HepG2 (cell line): ENCODE measurements around the gene KLHL11. TPM values are rescaled to one million over a fixed set of nuclear protein-coding genes. Genes with fewer than 3 reads are reported as not detected.

Experiments used
- ETV5 ChIP-seq: IDR thresholded peaks from 2 replicates; pipeline ENCODE4 v1.6.1; 2018; ENCODE audit warnings: missing biosample characterization, missing genetic modification reagents, inconsistent platforms, borderline replicate concordance
- HNF4A ChIP-seq: sonication (generic); formaldehyde crosslinking; IDR thresholded peaks from 2 replicates; pipeline ENCODE4 v1.4.0; 2020; ENCODE audit warnings: missing genetic modification reagents
- KAT8 ChIP-seq: IDR thresholded peaks from 2 replicates; pipeline ENCODE4 v1.6.1; 2016; ENCODE audit warnings: missing genetic modification reagents, missing compliant biosample characterization
- NFIB ChIP-seq: sonication (generic); formaldehyde crosslinking; IDR thresholded peaks from 2 replicates; pipeline ENCODE4 v1.9.0; 2021; ENCODE audit warnings: missing genetic modification reagents, mild to moderate bottlenecking, borderline replicate concordance
- POLR2G ChIP-seq: fragments of 200-400 bp; formaldehyde crosslinking; IDR thresholded peaks from 2 replicates; pipeline ENCODE4 v1.6.1; 2018; ENCODE audit warnings: mild to moderate bottlenecking, low read depth, low read length, moderate library complexity
- RXRB ChIP-seq: IDR thresholded peaks from 2 replicates; pipeline ENCODE4 v1.6.1; 2016; ENCODE audit warnings: borderline replicate concordance, missing genetic modification reagents, missing compliant biosample characterization
- SALL2 ChIP-seq: sonication (generic); formaldehyde crosslinking; IDR thresholded peaks from 2 replicates; pipeline ENCODE4 v1.8.1; 2023; ENCODE audit warnings: mild to moderate bottlenecking, missing genetic modification reagents, inconsistent platforms
- TBX2 ChIP-seq: sonication (generic); formaldehyde crosslinking; IDR thresholded peaks from 2 replicates; pipeline ENCODE4 v1.5.0; 2020; ENCODE audit warnings: missing genetic modification reagents, mild to moderate bottlenecking, borderline replicate concordance
- THAP7 ChIP-seq: sonication (generic); formaldehyde crosslinking; IDR thresholded peaks from 2 replicates; pipeline ENCODE4 v1.8.1; 2023; ENCODE audit warnings: mild to moderate bottlenecking, missing genetic modification reagents
- TSC22D2 ChIP-seq: sonication (generic); formaldehyde crosslinking; IDR thresholded peaks from 2 replicates; pipeline ENCODE4 v1.5.1; 2020; ENCODE audit warnings: missing genetic modification reagents, mild to moderate bottlenecking, borderline replicate concordance
- ZNF276 ChIP-seq: sonication (generic); formaldehyde crosslinking; IDR thresholded peaks from 2 replicates; pipeline ENCODE4 v1.4.0; 2020; ENCODE audit warnings: mild to moderate bottlenecking, low read depth, missing genetic modification reagents
- ZNF350 ChIP-seq: sonication (generic); formaldehyde crosslinking; IDR thresholded peaks from 2 replicates; pipeline ENCODE4 v1.4.0; 2020; ENCODE audit warnings: mild to moderate bottlenecking, low read depth, missing genetic modification reagents, borderline replicate concordance
- ZNF451 ChIP-seq: sonication (generic); formaldehyde crosslinking; IDR thresholded peaks from 2 replicates; pipeline ENCODE4 v1.5.0; 2020; ENCODE audit warnings: mild to moderate bottlenecking, missing genetic modification reagents
- ZNF460 ChIP-seq: sonication (generic); formaldehyde crosslinking; IDR thresholded peaks from 2 replicates; pipeline ENCODE4 v1.5.1; 2020; ENCODE audit warnings: missing genetic modification reagents, mild to moderate bottlenecking, borderline replicate concordance
- ZNF572 ChIP-seq: sonication (generic); formaldehyde crosslinking; IDR thresholded peaks from 2 replicates; pipeline ENCODE4 v1.5.1; 2020; ENCODE audit warnings: mild to moderate bottlenecking, missing genetic modification reagents
- ZNF646 ChIP-seq: sonication (generic); formaldehyde crosslinking; IDR thresholded peaks from 2 replicates; pipeline ENCODE4 v1.9.0; 2021; ENCODE audit warnings: mild to moderate bottlenecking, missing genetic modification reagents
- ZNF850 ChIP-seq: sonication (generic); formaldehyde crosslinking; conservative IDR thresholded peaks from 2 replicates; pipeline ENCODE4 v1.9.0; 2021; ENCODE audit warnings: mild to moderate bottlenecking, missing genetic modification reagents
- polyA plus RNA-seq, 8 experiments: library from polyadenylated mRNA; depleted of rRNA in 3 of 8; stranded (reverse) in 7 of 8; unstranded in 1 of 8; fragments of >200 nt; fragmentation: Illumina TruSeq in 4 of 8; extraction: Trizol in 4 of 8; gene quantifications; 2 replicates each; pipeline versions ENCODE4 v1.2.1 to v1.2.3, GENCODE V29; 2011 to 2016; ENCODE audit warnings: low read depth in 4 of 8, missing spikeins in 1 of 8, mixed read lengths in 1 of 8; ENCODE audit not compliant: insufficient read depth in 1 of 8
- total RNA-seq, 5 experiments: library from RNA; depleted of rRNA; stranded (reverse); fragments of >200 nt; fragmentation: Illumina TruSeq; extraction: Trizol; gene quantifications; 2 replicates each; pipeline ENCODE4 v1.2.3, GENCODE V29; 2016; ENCODE audit warnings: low read depth in 1 of 5

Gene KLHL11
- total and polyA plus RNA-seq, 2 of the 13 experiments (the other 11 are each of a cell fraction or from before 2014, with no cell fraction given): 7.7 to 27.5 TPM

- TF ChIP-seq ZNF276 (CRISPR knock-in tag) (0 out of 2 replicates have a peak, but pooled peaks have one; percentile 75), RXRB (peak; percentile 88; the same call in 1 of the 2 replicates), ZNF350 (CRISPR knock-in tag) (peak; percentile 88; the same call in 1 of the 2 replicates), THAP7 (peak; percentile 82; the same call in 1 of the 2 replicates), ZNF460 (CRISPR knock-in tag) (peak; percentile 100), SALL2 (CRISPR knock-in tag) (peak; percentile 34; the same call in 1 of the 2 replicates), ZNF572 (CRISPR knock-in tag) (no peak), TBX2 (CRISPR knock-in tag) (peak; percentile 92), ETV5 (CRISPR knock-in tag) (peak; percentile 34; the same call in 1 of the 2 replicates), ZNF850 (no peak), TSC22D2 (peak; percentile 79; the same call in 1 of the 2 replicates), NFIB (CRISPR knock-in tag) (no peak), KAT8 (CRISPR knock-in tag) (peak; percentile 77), POLR2G (peak; percentile 49), HNF4A (peak; percentile 85), ZNF451 (CRISPR knock-in tag) (peak; percentile 52; the same call in 1 of the 2 replicates), ZNF646 (CRISPR knock-in tag) (0 out of 2 replicates have a peak, but pooled peaks have one; percentile 35)
Measured at GRCh38 chr17:41907633-41908539, 42.7 kb upstream of the KLHL11 start (continued).
